SK-N-SH (cell line): Measurements from ENCODE around the gene SLC4A8. TPM values are rescaled to one million over a fixed set of nuclear protein-coding genes. Genes with fewer than 3 reads are reported as not detected.

Source experiments
- CTCF ChIA-PET: fragments of 300-600, 350-600 bp; formaldehyde crosslinking; extraction: SDS; loops from one replicate; lab custom pipeline; 2021; lab: Yijun Ruan, JAX
- POLR2A ChIA-PET: fragments of 350-600 bp; sonication (Branson Sonifier 250); formaldehyde crosslinking; extraction: SDS; loops from one replicate; lab custom pipeline; 2020; ENCODE audit warnings: antibody characterized with exemption, inconsistent platforms; lab: Yijun Ruan, JAX
- DNase-seq: peaks from one replicate; pipeline ENCODE4 v3.0.0; 2012
- H2AFZ ChIP-seq: fragments of 200-600 bp; sonication (generic); 2 replicates; pipeline ENCODE4 v1.8.1; 2016; ENCODE audit warnings: antibody characterized with exemption, mild to moderate bottlenecking, low read depth
- H3F3A ChIP-seq: fragments of 200-600 bp; sonication (generic); replicated peaks from 2 replicates; pipeline ENCODE3; 2016; ENCODE audit warnings: antibody characterized with exemption, mild to moderate bottlenecking; ENCODE audit not compliant: insufficient read depth
- H3K27ac ChIP-seq, 2 experiments: fragments of 200-500 bp in 1 of 2; fragments of 200-600 bp in 1 of 2; sonication (Bioruptor generic) in 1 of 2; sonication (generic), shearing (Covaris generic) in 1 of 2; 2 replicates each; pipeline versions ENCODE4 v1.5.1 to v1.6.1; 2014 to 2016; ENCODE audit warnings: low read depth in 2 of 2, inconsistent platforms in 1 of 2, low read length in 1 of 2, mild to moderate bottlenecking in 1 of 2, mixed read lengths in 1 of 2
- H3K27me3 ChIP-seq: fragments of 200-600 bp; sonication (generic), shearing (Covaris generic); 2 replicates; pipeline ENCODE4 v1.6.1; 2016; ENCODE audit warnings: mixed run types; ENCODE audit not compliant: insufficient read depth
- H3K36me3 ChIP-seq, 2 experiments: fragments of 200-500 bp in 1 of 2; fragments of 200-600 bp in 1 of 2; sonication (Bioruptor generic) in 1 of 2; sonication (generic) in 1 of 2; replicated peaks in 1 of 2; 2 replicates each; pipeline versions ENCODE3 to v1.5.1; 2014 to 2016; ENCODE audit warnings: low read length in 1 of 2, mild to moderate bottlenecking in 1 of 2; ENCODE audit not compliant: insufficient read depth in 2 of 2, control insufficient read depth in 1 of 2
- H3K4me1 ChIP-seq, 2 experiments: fragments of 200-500 bp in 1 of 2; fragments of 200-600 bp in 1 of 2; sonication (Bioruptor generic) in 1 of 2; sonication (generic), shearing (Covaris generic) in 1 of 2; 2 replicates each; pipeline versions ENCODE4 v1.5.1 to v1.6.1; 2014 to 2016; ENCODE audit warnings: low read depth in 1 of 2, low read length in 1 of 2, mixed run types in 1 of 2; ENCODE audit not compliant: insufficient read depth in 2 of 2, control insufficient read depth in 1 of 2
- H3K4me2 ChIP-seq: fragments of 200-600 bp; sonication (generic), shearing (Covaris generic); 2 replicates; pipeline ENCODE4 v1.6.1; 2017; ENCODE audit warnings: mixed run types
- H3K4me3 ChIP-seq, 2 experiments: fragments of 200-500 bp in 1 of 2; fragments of 200-600 bp in 1 of 2; sonication (Bioruptor generic) in 1 of 2; sonication (generic), shearing (Covaris generic) in 1 of 2; 2 replicates each; pipeline versions ENCODE4 v1.5.1 to v1.8.1; 2014 to 2016; ENCODE audit warnings: low read depth in 2 of 2, inconsistent platforms in 1 of 2, low read length in 1 of 2, mild to moderate bottlenecking in 1 of 2, mixed read lengths in 1 of 2, moderate library complexity in 1 of 2
- H3K79me2 ChIP-seq: fragments of 200-600 bp; sonication (generic); 2 replicates; pipeline ENCODE4 v1.8.1; 2017; ENCODE audit warnings: mild to moderate bottlenecking; ENCODE audit not compliant: insufficient read depth
- H3K9ac ChIP-seq: fragments of 200-600 bp; sonication (generic); 2 replicates; pipeline ENCODE4 v1.6.1; 2017; ENCODE audit warnings: mixed run types
- H3K9me2 ChIP-seq: fragments of 200-600 bp; sonication (generic); 2 replicates; pipeline ENCODE4 v1.6.1; 2017; ENCODE audit warnings: mixed run types
- H3K9me3 ChIP-seq: fragments of 200-600 bp; sonication (generic); 2 replicates; pipeline ENCODE4 v1.6.1; 2017; ENCODE audit warnings: mixed run types, mild to moderate bottlenecking, moderate library complexity
- H4K20me1 ChIP-seq: fragments of 200-600 bp; sonication (generic); 2 replicates; pipeline ENCODE4 v1.6.1; 2017; ENCODE audit warnings: mild to moderate bottlenecking, mixed run types; ENCODE audit not compliant: insufficient read depth
- CHD2 ChIP-seq: fragments of 150-350 bp; IDR thresholded peaks from 2 replicates; pipeline ENCODE4 v1.6.1; 2018; ENCODE audit warnings: low read length; ENCODE audit not compliant: partially characterized antibody
- EP300 ChIP-seq, 2 experiments: IDR thresholded peaks; 2 replicates each; pipeline versions ENCODE4 v1.4.0 to v1.6.1; 2012; ENCODE audit warnings: borderline replicate concordance in 1 of 2, low read depth in 1 of 2, low read length in 1 of 2
- FOXJ3 ChIP-seq: sonication (generic); formaldehyde crosslinking; IDR thresholded peaks from 2 replicates; pipeline ENCODE4 v1.5.1; 2020; ENCODE audit warnings: mild to moderate bottlenecking, missing genetic modification reagents
- FOXM1 ChIP-seq: IDR thresholded peaks from 2 replicates; pipeline ENCODE4 v1.4.0; 2012; ENCODE audit warnings: low read depth, mild to moderate bottlenecking
- GATA2 ChIP-seq: sonication (generic); formaldehyde crosslinking; IDR thresholded peaks from 2 replicates; pipeline ENCODE4 v1.5.0; 2020; ENCODE audit warnings: mild to moderate bottlenecking, missing genetic modification reagents
- IRF3 ChIP-seq: fragments of 150-350 bp; IDR thresholded peaks from 2 replicates; pipeline ENCODE4 v1.6.1; 2016; ENCODE audit warnings: mild to moderate bottlenecking, low read depth, low read length
- MEF2A ChIP-seq: IDR thresholded peaks from 2 replicates; pipeline ENCODE4 v1.4.0; 2012; ENCODE audit warnings: low read depth, borderline replicate concordance
- NFIC ChIP-seq: IDR thresholded peaks from 2 replicates; pipeline ENCODE4 v1.4.0; 2012; ENCODE audit warnings: borderline replicate concordance
- NRF1 ChIP-seq: IDR thresholded peaks from 2 replicates; pipeline ENCODE4 v1.6.1; 2012; ENCODE audit warnings: low read depth, mild to moderate bottlenecking, low read length
- POLR2AphosphoS5 ChIP-seq: IDR thresholded peaks from 2 replicates; pipeline ENCODE4 v1.6.1; 2012; ENCODE audit warnings: low read depth, low read length
- REST ChIP-seq: IDR thresholded peaks from 2 replicates; pipeline ENCODE4 v1.6.1; 2012; ENCODE audit warnings: mild to moderate bottlenecking, low read depth, low read length, moderate library complexity
- RFX5 ChIP-seq: IDR thresholded peaks from 2 replicates; pipeline ENCODE4 v1.6.1; 2012; ENCODE audit warnings: mild to moderate bottlenecking, improper control_type of control experiment, low read length
- SMC3 ChIP-seq: IDR thresholded peaks from 2 replicates; pipeline ENCODE4 v1.6.1; 2012; ENCODE audit warnings: low read depth, low read length, improper control_type of control experiment
- TCF12 ChIP-seq: IDR thresholded peaks from 2 replicates; pipeline ENCODE4 v1.4.0; 2012
- USF1 ChIP-seq: IDR thresholded peaks from 2 replicates; pipeline ENCODE4 v1.4.0; 2012; ENCODE audit warnings: low read depth, borderline replicate concordance
- USF2 ChIP-seq: fragments of 150-350 bp; IDR thresholded peaks from 2 replicates; pipeline ENCODE4 v1.6.1; 2017; ENCODE audit warnings: antibody characterized with exemption, low read length, low read depth, borderline replicate concordance
- YY1 ChIP-seq: IDR thresholded peaks from 2 replicates; pipeline ENCODE4 v1.4.0; 2012; ENCODE audit warnings: low read depth, mild to moderate bottlenecking
- ZBTB33 ChIP-seq: IDR thresholded peaks from 2 replicates; pipeline ENCODE4 v1.4.0; 2012; ENCODE audit warnings: low read depth, borderline replicate concordance
- WGBS: methylation state at CpG from one replicate; pipeline ENCODE4 v1.1.6; 2017; ENCODE audit warnings: low lambda C conversion rate; 5-methylcytosine and 5-hydroxymethylcytosine counted together
- polyA plus RNA-seq, 3 experiments: library from polyadenylated mRNA; depleted of rRNA; stranded (reverse); fragments of >200 nt; gene quantifications; 2 replicates each; pipeline ENCODE4 v1.2.3, GENCODE V29; 2012

The SLC4A8 gene
- polyA plus RNA-seq, 1 of the 3 experiments (the other 2 are of a cell fraction): 5.2 TPM

GRCh38 chr12:51517800-51518199, 93.2 kb downstream of the SLC4A8 start:
- Histone ChIP-seq H3K9me3 (no peaks in the 10 kb centered on the region), H3K9me2 (no peaks in the 10 kb centered on the region), H3K9ac (no peak overlapping the region), H3K79me2 (no peaks in the 10 kb centered on the region), H2AFZ (no peak overlapping the region), H3K36me3 (no peaks in the 10 kb centered on the region), H3K4me2 (no peak overlapping the region), H3K27ac (no peak overlapping the region), H3K27me3 (no peaks in the 10 kb centered on the region), H3K4me3 (no peak overlapping the region), H3K4me1 (peaks cover 0 to 9% of the 10 kb centered on the region in 2 experiments; a peak in 1 of 4 replicates), H3F3A (no peaks in the 10 kb centered on the region), H4K20me1 (no peaks in the 10 kb centered on the region)
- 93% methylated on average over 6 of the region's 6 CpGs for WGBS
- no peak for DNase-seq
- ChIA-PET POLR2A (no interaction called here), CTCF (interaction anchor here (1.9 to 22.6 kb wide), 2 partner anchors 35 to 95 kb away, joined by 4 to 418 read pairs; partner anchors contain the start of gene SLC4A8)
- no peak for TF ChIP-seq USF1
- no peak for TF ChIP-seq TCF12

GRCh38 chr12:51519755-51520154, 95.1 kb downstream of the SLC4A8 start:
- Histone ChIP-seq H3K4me3 (no peak overlapping the region), H3K36me3 (no peaks in the 10 kb centered on the region), H3K4me1 (peaks cover 0 to 23% of the 10 kb centered on the region in 2 experiments; a peak in 2 of 4 replicates)
- TF ChIP-seq NRF1: no peak
- TF ChIP-seq EP300 (IDR thresholded peaks at IDR 0.05; ENCODE audit: borderline replicate concordance in 1 of 2, low read depth in 1 of 2, low read length in 1 of 2): no peak
- TF ChIP-seq IRF3: no peak
- TF ChIP-seq REST: no peak
- TF ChIP-seq MEF2A: no peak
- TF ChIP-seq NFIC: no peak
- TF ChIP-seq USF2: no peak
- TF ChIP-seq FOXJ3 (CRISPR knock-in tag): no peak
- no peak for TF ChIP-seq FOXM1
- TF ChIP-seq SMC3: no peak
- no peak for TF ChIP-seq RFX5
- TF ChIP-seq POLR2AphosphoS5: no peak
- TF ChIP-seq GATA2 (CRISPR knock-in tag): no peak
- no peak for TF ChIP-seq CHD2
- TF ChIP-seq YY1: no peak
- no peak for TF ChIP-seq ZBTB33
- TF ChIP-seq, all 33 proteins: peak for 0
- Histone ChIP-seq H3K27ac (no peak overlapping the region), H3K9ac (no peak overlapping the region), H3K9me2 (no peaks in the 10 kb centered on the region), H4K20me1 (no peaks in the 10 kb centered on the region), H3K9me3 (no peaks in the 10 kb centered on the region), H3F3A (no peaks in the 10 kb centered on the region), H2AFZ (no peak overlapping the region), H3K4me2 (no peak overlapping the region), H3K27me3 (no peaks in the 10 kb centered on the region), H3K79me2 (no peaks in the 10 kb centered on the region)
- ChIA-PET POLR2A (no interaction called here), CTCF (interaction anchor here (0.6 to 22.6 kb wide), 4 partner anchors 9 to 300 kb away, joined by 3 to 418 read pairs (median 26); partner anchors contain the start of gene SLC4A8)
- DNase-seq: no peak
- 47% methylated on average over 2 of the region's 2 CpGs for WGBS
